Glomerular endothelial cell (primary cell): ENCODE results near the gene FMN2. TPM values are rescaled to one million over a fixed set of nuclear protein-coding genes. Genes with fewer than 3 reads are reported as not detected.

Experiments
- DNase-seq: peaks from one replicate; pipeline ENCODE4 v3.0.0-alpha.2; 2011; ENCODE audit warnings: low read depth, low spot score; ENCODE audit errors: extremely low read depth
- total RNA-seq: library from RNA; depleted of rRNA; stranded (reverse); fragments of >200 nt; gene quantifications from 2 replicates; pipeline ENCODE4 v1.2.3, GENCODE V29; 2015

The FMN2 gene
- total RNA-seq, 1 donor from 2014 or later, result 7.5 TPM

- DNase-seq, result no peak
Measured at GRCh38 chr1:240096974-240097373, 5.3 kb downstream of the FMN2 start.

- DNase-seq, result no peak
Measured at GRCh38 chr1:240098534-240098933, 6.9 kb downstream of the FMN2 start.

- DNase-seq, result no peak
Measured at GRCh38 chr1:240099329-240099728, 7.6 kb downstream of the FMN2 start.

- DNase-seq, result no peak
Measured at GRCh38 chr1:240099748-240100147, 8.1 kb downstream of the FMN2 start.

GRCh38 chr1:240100371-240100934 is 8.8 kb downstream of the FMN2 start:
- DNase-seq, result no peak

- no peak for DNase-seq
Measured at GRCh38 chr1:240101306-240101705, 9.6 kb downstream of the FMN2 start.

- no peak for DNase-seq
Measured at GRCh38 chr1:240101737-240102136, 10.1 kb downstream of the FMN2 start.

- DNase-seq, result no peak
Measured at GRCh38 chr1:240104672-240105071, 13.0 kb downstream of the FMN2 start.

GRCh38 chr1:240107058-240107684 is 15.5 kb downstream of the FMN2 start:
- no peak for DNase-seq

- DNase-seq, result no peak
Measured at GRCh38 chr1:240109130-240109529, 17.4 kb downstream of the FMN2 start.

- no peak for DNase-seq
Measured at GRCh38 chr1:240109920-240110636, 18.4 kb downstream of the FMN2 start.

GRCh38 chr1:240111558-240111957 is 19.9 kb downstream of the FMN2 start:
- DNase-seq, result no peak

- DNase-seq, result no peak
Measured at GRCh38 chr1:240114222-240114621, 22.5 kb downstream of the FMN2 start.

GRCh38 chr1:240115831-240116230 is 24.1 kb downstream of the FMN2 start:
- DNase-seq, result no peak

- DNase-seq, result no peak
Measured at GRCh38 chr1:240116831-240117769, 25.4 kb downstream of the FMN2 start.

- DNase-seq, result no peak
Measured at GRCh38 chr1:240117930-240118329, 26.2 kb downstream of the FMN2 start.

GRCh38 chr1:240122639-240123613 is 31.2 kb downstream of the FMN2 start:
- no peak for DNase-seq

GRCh38 chr1:240126821-240127220 is 35.1 kb downstream of the FMN2 start:
- DNase-seq, result no peak

- DNase-seq, result no peak
Measured at GRCh38 chr1:240128366-240128765, 36.7 kb downstream of the FMN2 start.

GRCh38 chr1:240134113-240134512 is 42.4 kb downstream of the FMN2 start:
- DNase-seq, result no peak
